Rectal smooth muscle tissue (tissue), 1 donor: ENCODE data around the gene OSBPL10.

Source experiments
- H3K27ac ChIP-seq: one replicate; pipeline ENCODE4 v1.7.0; 2013; ENCODE audit warnings: low read depth, low read length, inconsistent platforms
- H3K27me3 ChIP-seq: one replicate; pipeline ENCODE4 v1.7.0; 2013; ENCODE audit warnings: low read length; ENCODE audit not compliant: control insufficient read depth, insufficient read depth
- H3K36me3 ChIP-seq: one replicate; pipeline ENCODE4 v1.7.0; 2013; ENCODE audit warnings: low read length; ENCODE audit not compliant: control insufficient read depth, insufficient read depth
- H3K4me1 ChIP-seq: one replicate; pipeline ENCODE4 v1.7.0; 2013; ENCODE audit warnings: low read length; ENCODE audit not compliant: control insufficient read depth, insufficient read depth
- H3K4me3 ChIP-seq: one replicate; pipeline ENCODE4 v1.7.0; 2013; ENCODE audit warnings: low read length
- H3K9ac ChIP-seq: one replicate; pipeline ENCODE4 v1.7.0; 2013; ENCODE audit warnings: low read length

The OSBPL10 gene

GRCh38 chr3:31777092-31777491 is 204.0 kb downstream of the OSBPL10 start:
- H3K27me3 ChIP-seq: no peaks in the 10 kb centered on the region
- no peak overlapping the region for H3K4me3 ChIP-seq
- H3K36me3 ChIP-seq: no peaks in the 10 kb centered on the region
- no peak overlapping the region for H3K27ac ChIP-seq
- no peaks in the 10 kb centered on the region for H3K4me1 ChIP-seq
- no peak overlapping the region for H3K9ac ChIP-seq

DNA sequence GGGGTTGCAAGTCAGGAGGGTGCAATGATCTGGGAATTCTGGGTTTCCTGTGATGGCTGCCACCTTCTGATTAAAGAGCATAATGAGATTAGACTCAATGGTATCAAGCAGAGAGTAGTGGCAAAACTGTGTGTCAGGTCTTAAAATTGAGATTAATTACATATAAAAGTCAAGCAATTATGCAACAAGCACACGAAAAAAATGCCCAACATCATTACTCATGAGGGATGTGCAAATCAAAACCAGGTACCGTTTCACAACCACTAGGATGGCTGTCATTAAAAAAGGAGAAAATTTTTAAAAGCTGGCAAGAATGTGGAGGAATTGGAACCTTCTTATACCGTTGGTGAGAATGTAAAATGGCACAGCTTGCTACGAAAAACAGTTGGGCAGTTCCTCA is 205.0 kb downstream of the OSBPL10 start:
- Histone ChIP-seq H3K36me3 (no peaks in the 10 kb centered on the region), H3K27me3 (no peaks in the 10 kb centered on the region), H3K9ac (no peak overlapping the region), H3K27ac (no peak overlapping the region), H3K4me1 (no peaks in the 10 kb centered on the region), H3K4me3 (no peak overlapping the region)

DNA sequence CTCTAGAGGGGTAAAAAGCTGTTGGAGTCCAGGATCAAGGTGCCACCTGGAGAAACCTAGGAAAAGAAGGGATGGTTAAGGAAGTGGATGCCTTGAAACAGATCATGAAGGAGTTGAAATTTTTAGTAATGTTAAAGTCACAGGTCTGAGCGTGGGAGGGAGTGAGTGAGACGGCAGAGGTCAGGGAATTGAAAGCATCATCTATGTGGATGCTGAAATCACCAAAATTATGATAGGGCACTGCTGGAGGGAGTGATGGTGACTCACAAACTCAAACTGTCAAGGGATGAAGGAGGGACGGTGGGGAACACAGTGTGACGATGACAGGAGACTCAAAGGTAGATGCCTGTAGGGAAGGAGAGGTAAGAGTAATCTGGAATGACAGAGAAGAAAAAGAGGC is 205.7 kb downstream of the OSBPL10 start:
- Histone ChIP-seq H3K36me3 (no peaks in the 10 kb centered on the region), H3K27ac (no peak overlapping the region), H3K4me1 (no peaks in the 10 kb centered on the region), H3K9ac (no peak overlapping the region), H3K4me3 (no peak overlapping the region), H3K27me3 (no peaks in the 10 kb centered on the region)

DNA sequence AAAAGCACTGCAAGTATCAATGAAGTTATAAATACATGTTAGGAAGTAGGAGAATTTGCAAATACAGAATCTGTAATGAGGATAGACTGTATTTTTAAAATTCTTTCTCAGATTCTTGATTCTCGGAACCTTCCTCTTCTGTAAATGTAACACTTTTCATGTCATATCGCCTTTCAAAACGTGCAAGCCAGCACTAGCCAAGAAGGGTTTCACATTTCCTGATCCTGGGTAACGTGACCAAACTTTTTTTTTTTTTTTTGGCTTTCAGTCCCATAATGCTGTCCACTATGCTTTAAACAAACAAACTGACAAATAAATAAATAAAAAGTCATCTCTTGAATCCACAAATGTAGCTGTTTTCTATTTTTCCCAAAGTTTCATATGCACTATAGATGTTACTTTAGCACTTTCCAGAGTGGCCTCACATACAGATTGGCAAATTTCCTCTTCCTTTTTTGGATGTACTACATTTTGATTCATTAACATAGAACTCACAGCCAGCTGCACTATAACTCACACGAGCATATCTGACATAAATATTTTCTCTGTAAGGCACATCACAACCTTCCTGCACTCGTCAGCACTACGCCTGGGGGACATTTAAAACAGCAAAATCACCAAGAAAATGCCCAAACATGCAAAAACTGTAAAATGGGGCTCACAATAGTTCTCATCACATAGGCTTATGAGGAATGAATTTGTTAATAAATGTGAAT is 208.1 kb downstream of the OSBPL10 start:
- no peak overlapping the region for H3K27ac ChIP-seq
- H3K27me3 ChIP-seq: no peaks in the 10 kb centered on the region
- H3K4me1 ChIP-seq: no peaks in the 10 kb centered on the region
- no peak overlapping the region for H3K4me3 ChIP-seq
- no peak overlapping the region for H3K9ac ChIP-seq
- H3K36me3 ChIP-seq: no peaks in the 10 kb centered on the region

DNA sequence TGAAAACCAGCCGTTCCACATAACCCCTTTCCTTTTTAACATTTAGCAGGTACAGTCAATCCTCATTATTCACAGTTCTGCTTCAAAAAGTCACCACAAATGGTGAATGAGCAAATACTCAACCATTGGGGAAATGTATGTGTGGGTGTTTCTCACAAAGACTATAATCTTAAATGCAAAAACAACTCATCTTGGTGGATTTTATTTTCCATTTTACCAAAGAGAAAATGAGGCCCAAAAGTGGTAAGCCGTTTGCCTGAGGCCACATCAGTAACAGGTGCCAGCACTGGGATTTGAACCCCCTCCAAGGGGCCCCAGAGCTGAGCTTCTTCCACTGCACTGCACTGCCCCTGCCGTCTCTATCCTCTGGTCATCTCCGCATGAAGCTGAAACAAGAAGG is 208.8 kb downstream of the OSBPL10 start:
- H3K27ac ChIP-seq: no peak overlapping the region
- H3K36me3 ChIP-seq: no peaks in the 10 kb centered on the region
- H3K9ac ChIP-seq: no peak overlapping the region
- H3K27me3 ChIP-seq: no peaks in the 10 kb centered on the region
- H3K4me1 ChIP-seq: no peaks in the 10 kb centered on the region
- H3K4me3 ChIP-seq: no peak overlapping the region

DNA sequence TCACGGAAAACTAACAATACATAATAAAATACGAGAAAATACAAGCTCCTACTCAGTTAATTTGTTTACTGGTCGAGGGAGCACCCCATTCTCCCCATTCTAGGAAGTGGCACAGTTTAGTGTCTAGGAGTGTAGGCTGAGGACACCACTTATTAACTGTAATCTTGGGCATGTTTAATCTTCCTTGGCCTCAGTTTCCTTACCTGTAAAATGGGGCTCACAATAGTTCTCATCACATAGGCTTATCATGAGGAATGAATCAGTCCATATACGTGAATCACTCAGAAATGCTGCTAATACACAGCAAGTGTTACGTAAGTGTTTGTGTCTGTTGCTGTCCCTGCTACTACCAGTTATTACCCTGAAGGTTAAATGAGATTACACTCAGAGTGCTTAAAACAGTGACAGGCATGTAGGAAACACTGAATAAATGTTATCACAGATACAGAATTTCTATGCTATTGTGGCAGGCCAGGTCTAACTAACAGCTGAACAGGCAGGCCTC is 210.2 kb downstream of the OSBPL10 start:
- Histone ChIP-seq H3K4me1 (no peaks in the 10 kb centered on the region), H3K9ac (no peak overlapping the region), H3K27me3 (no peaks in the 10 kb centered on the region), H3K27ac (no peak overlapping the region), H3K4me3 (no peak overlapping the region), H3K36me3 (no peaks in the 10 kb centered on the region)

- Histone ChIP-seq H3K4me3 (no peak overlapping the region), H3K36me3 (no peaks in the 10 kb centered on the region), H3K27me3 (no peaks in the 10 kb centered on the region), H3K9ac (no peak overlapping the region), H3K4me1 (no peaks in the 10 kb centered on the region), H3K27ac (no peak overlapping the region)
Measured at GRCh38 chr3:31768479-31769125, 212.5 kb downstream of the OSBPL10 start.

DNA sequence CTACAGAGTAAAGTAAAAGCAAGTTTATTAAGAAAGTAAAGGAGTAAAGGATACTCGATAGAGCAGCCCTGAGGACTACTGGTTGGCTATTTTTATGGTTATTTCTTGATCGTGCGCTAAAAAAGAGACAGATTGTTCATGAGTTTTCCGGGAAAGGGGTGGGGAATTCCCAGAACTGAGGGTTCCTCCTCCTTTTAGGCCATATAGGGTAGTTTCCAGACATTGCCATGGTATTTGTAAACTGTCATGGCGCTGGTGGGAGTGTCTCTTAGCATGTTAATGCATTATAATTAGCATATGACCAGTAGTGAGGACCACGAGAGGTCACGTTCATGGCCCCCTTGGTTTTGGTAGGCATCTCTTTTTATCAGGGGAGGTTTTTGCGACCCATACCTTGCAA is 213.1 kb downstream of the OSBPL10 start:
- Histone ChIP-seq H3K27ac (no peak overlapping the region), H3K9ac (no peak overlapping the region), H3K4me1 (no peaks in the 10 kb centered on the region), H3K36me3 (no peaks in the 10 kb centered on the region), H3K27me3 (no peaks in the 10 kb centered on the region), H3K4me3 (no peak overlapping the region)

DNA sequence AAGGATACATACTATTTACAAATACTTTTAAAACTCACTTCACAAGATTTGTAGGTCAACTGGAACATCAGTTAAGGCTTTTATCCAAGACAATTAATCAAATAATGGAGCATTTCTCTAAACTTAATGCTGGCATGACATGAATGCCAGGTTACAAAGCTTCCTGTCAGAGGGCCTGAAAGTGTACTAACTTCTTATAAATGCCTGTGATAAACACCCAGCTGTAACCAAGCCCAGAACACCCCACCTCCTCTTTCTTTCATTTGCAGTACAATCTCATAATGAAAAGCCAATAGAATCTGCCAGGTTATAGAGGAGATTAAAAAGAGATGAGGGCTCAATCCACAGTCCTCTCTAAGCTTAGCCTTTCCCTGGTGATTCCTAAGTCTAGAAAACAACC is 214.4 kb downstream of the OSBPL10 start:
- Histone ChIP-seq H3K27me3 (no peaks in the 10 kb centered on the region), H3K9ac (no peak overlapping the region), H3K4me1 (no peaks in the 10 kb centered on the region), H3K4me3 (no peak overlapping the region), H3K36me3 (no peaks in the 10 kb centered on the region), H3K27ac (no peak overlapping the region)

DNA sequence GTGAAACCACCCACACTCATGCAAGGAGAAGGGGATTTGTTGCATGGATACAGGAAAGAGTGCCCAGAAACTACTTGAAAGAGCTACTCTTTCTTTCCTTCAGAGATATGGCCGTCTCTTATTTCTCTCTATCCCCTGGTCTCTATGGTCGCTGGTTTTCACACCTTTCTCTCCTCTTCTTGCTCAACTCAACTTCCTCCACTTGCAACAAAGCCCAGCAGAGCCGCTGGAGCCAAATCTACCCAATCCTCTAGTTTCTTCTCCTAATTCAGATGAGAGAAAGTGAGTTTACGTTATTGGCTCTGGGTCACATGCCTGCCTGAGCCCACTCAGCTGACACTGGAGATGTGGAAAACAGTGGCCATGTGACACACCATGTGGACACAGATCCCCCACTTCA is 215.2 kb downstream of the OSBPL10 start:
- H3K9ac ChIP-seq: no peak overlapping the region
- no peaks in the 10 kb centered on the region for H3K4me1 ChIP-seq
- H3K27ac ChIP-seq: no peak overlapping the region
- no peaks in the 10 kb centered on the region for H3K36me3 ChIP-seq
- no peak overlapping the region for H3K4me3 ChIP-seq
- no peaks in the 10 kb centered on the region for H3K27me3 ChIP-seq

GRCh38 chr3:31763731-31764130 is 217.3 kb downstream of the OSBPL10 start:
- H3K9ac ChIP-seq: no peak overlapping the region
- no peaks in the 10 kb centered on the region for H3K36me3 ChIP-seq
- H3K27ac ChIP-seq: no peak overlapping the region
- H3K4me1 ChIP-seq: no peaks in the 10 kb centered on the region
- H3K4me3 ChIP-seq: no peak overlapping the region
- no peaks in the 10 kb centered on the region for H3K27me3 ChIP-seq

- Histone ChIP-seq H3K4me1 (no peaks in the 10 kb centered on the region), H3K27me3 (no peaks in the 10 kb centered on the region), H3K4me3 (no peak overlapping the region), H3K27ac (no peak overlapping the region), H3K9ac (no peak overlapping the region), H3K36me3 (no peaks in the 10 kb centered on the region)
Measured at GRCh38 chr3:31762888-31763351, 218.1 kb downstream of the OSBPL10 start.
